ENCODE measurements around the gene CFAP52. TPM values are rescaled to one million over a fixed set of nuclear protein-coding genes. Genes with fewer than 3 reads are reported as not detected.

CFAP52 gene
- polyA plus RNA-seq, 2 of the 4 experiments (the other 2 are of a cell fraction) = 0.23 TPM; not detected in 1

GRCh38 chr17:9684955-9685621 is 108.6 kb downstream of the CFAP52 start:
- H3K4me1 ChIP-seq = no peaks in the 10 kb centered on the region
- WGBS (ENCODE audit: missing lambda C conversion rate) = 69% methylated on average over 10 of the region's 10 CpGs
- peak in 1 of 2 experiments; percentile 22 for DNase-seq (ENCODE audit: low read depth in 1 of 2, low spot score in 1 of 2)
- H3K27ac ChIP-seq = no peak overlapping the region; a peak in 1 of 6 replicates
- POLR2A ChIA-PET = no interaction called here
- peak overlapping the region; percentile 11; the same call in 2 of the 3 replicates for H3K4me2 ChIP-seq
- H3K9me3 ChIP-seq = peaks cover 6% of the 10 kb centered on the region
- no peak for FAIRE-seq
- ATAC-seq = peak; percentile 73 to 74
- H3K4me3 ChIP-seq = no peak overlapping the region
- no peak for TF ChIP-seq PHF8 (IDR thresholded peaks at IDR 0.05; ENCODE audit: borderline replicate concordance, low read depth)
- no peak for TF ChIP-seq HEYL (CRISPR knock-in tag; IDR thresholded peaks at IDR 0.05)
- TF ChIP-seq E2F6 (IDR thresholded peaks at IDR 0.05; ENCODE audit: borderline replicate concordance, low read depth) = no peak
- TF ChIP-seq KDM1A (IDR thresholded peaks at IDR 0.05; ENCODE audit: low read depth) = no peak
- TF ChIP-seq BCL3 (IDR thresholded peaks at IDR 0.05) = no peak
- TF ChIP-seq CBX2 (IDR thresholded peaks at IDR 0.05; ENCODE audit: borderline replicate concordance, low read depth) = no peak
- CTCF ChIA-PET = interaction anchor here (1.3 to 1.5 kb wide), 3 partner anchors 8 to 107 kb away, joined by 4 to 5 read pairs (median 5); no protein-coding TSS in a partner anchor

Other genes starting within 250 kb of the CFAP52 start
- 155 and 168 TPM in 2 replicates for gene STX8, start 822 bp upstream of the CFAP52 start, polyA plus RNA-seq (2011; rRNA removed)
- 90.6 to 98.5 TPM (median 93.6 TPM) in 3 replicates for gene STX8, start 822 bp upstream of the CFAP52 start, polyA plus RNA-seq (2017; fragmentation: RNase III; extraction: RNeasy Plus Mini Kit Qiagen cat#74134 plus additional on column Dnase treatment)
- gene USP43, start 68.9 kb downstream of the CFAP52 start, polyA plus RNA-seq (2011; rRNA removed) = 3.4 and 4.9 TPM in 2 replicates
- gene USP43, start 68.9 kb downstream of the CFAP52 start, polyA plus RNA-seq (2017; fragmentation: RNase III; extraction: RNeasy Plus Mini Kit Qiagen cat#74134 plus additional on column Dnase treatment) = 3.8 to 4.9 TPM (median 4.0 TPM) in 3 replicates
- not detected in 2 replicates for gene DHRS7C, start 214.9 kb downstream of the CFAP52 start, polyA plus RNA-seq (2011; rRNA removed)
- not detected in 3 replicates for gene DHRS7C, start 214.9 kb downstream of the CFAP52 start, polyA plus RNA-seq (2017; fragmentation: RNase III; extraction: RNeasy Plus Mini Kit Qiagen cat#74134 plus additional on column Dnase treatment)
- gene GSG1L2, start 245.4 kb downstream of the CFAP52 start, polyA plus RNA-seq (2011; rRNA removed) = not detected in 2 replicates
- gene GSG1L2, start 245.4 kb downstream of the CFAP52 start, polyA plus RNA-seq (2017; fragmentation: RNase III; extraction: RNeasy Plus Mini Kit Qiagen cat#74134 plus additional on column Dnase treatment) = not detected in 3 replicates
- 48.7 and 76.4 TPM in 2 replicates for gene GLP2R, start 249.3 kb downstream of the CFAP52 start, polyA plus RNA-seq (2011; rRNA removed)
- gene GLP2R, start 249.3 kb downstream of the CFAP52 start, polyA plus RNA-seq (2017; fragmentation: RNase III; extraction: RNeasy Plus Mini Kit Qiagen cat#74134 plus additional on column Dnase treatment) = 23.6 to 34.1 TPM (median 27.9 TPM) in 3 replicates

All from A549 (cell line).